Neural crest cell (in vitro differentiated cells): Measurements from ENCODE around the gene AKAP6. TPM values are rescaled to one million over a fixed set of nuclear protein-coding genes. Genes with fewer than 3 reads are reported as not detected.

Experiments used
- DNase-seq: peaks from one replicate; pipeline ENCODE4 v3.0.0; 2021; ENCODE audit warnings: low read depth, mixed read lengths, low spot score
- H3K27ac Mint-ChIP-seq: one replicate; pipeline ENCODE4 v1.8.0; 2021; ENCODE audit warnings: mild to moderate bottlenecking, mixed read lengths; ENCODE audit not compliant: unreplicated experiment
- H3K27me3 Mint-ChIP-seq: 2 replicates; pipeline ENCODE4 v1.8.0; 2021; ENCODE audit warnings: low read depth, mild to moderate bottlenecking, mixed read lengths
- H3K36me3 Mint-ChIP-seq: 2 replicates; pipeline ENCODE4 v1.8.0; 2021; ENCODE audit warnings: low read depth, mild to moderate bottlenecking, mixed read lengths
- H3K4me1 Mint-ChIP-seq: 2 replicates; pipeline ENCODE4 v1.8.0; 2021; ENCODE audit warnings: mixed read lengths
- H3K4me3 Mint-ChIP-seq: one replicate; pipeline ENCODE4 v1.8.0; 2021; ENCODE audit warnings: mild to moderate bottlenecking, mixed read lengths
- H3K9me3 Mint-ChIP-seq: 2 replicates; pipeline ENCODE4 v1.8.0; 2021; ENCODE audit warnings: mixed read lengths
- total RNA-seq: library from RNA; stranded (reverse); gene quantifications from 2 replicates; pipeline ENCODE4 v1.2.1, GENCODE V29; 2021
- TF ChIP-seq, protein P1 (sequence below): fragments of 200-600 bp; sonication (generic); conservative IDR thresholded peaks from 2 replicates; pipeline ENCODE4 v1.5.0; 2021; ENCODE audit warnings: antibody characterized with exemption, mild to moderate bottlenecking

The AKAP6 gene
- total RNA-seq, 1 donor from 2014 or later: 9.4 TPM

DNA sequence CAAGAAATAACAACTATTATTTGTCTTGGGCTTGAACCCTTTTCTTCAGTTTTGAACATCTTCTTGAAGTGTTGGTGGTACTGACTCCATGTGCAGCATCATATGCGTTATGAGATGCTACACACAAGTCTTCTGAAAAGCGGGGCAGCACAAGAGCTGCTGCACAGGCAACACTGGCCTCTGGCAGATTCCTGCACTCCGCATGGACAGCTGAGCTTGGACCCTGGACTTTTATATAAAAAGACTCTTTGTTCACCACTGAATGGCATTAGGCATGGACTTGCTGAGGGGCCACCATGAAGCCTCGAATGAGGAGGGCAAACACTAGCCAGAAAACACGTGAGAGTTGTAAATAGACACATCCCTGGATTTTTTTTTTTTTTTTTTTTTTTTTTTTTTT lies 398.7 kb downstream of the AKAP6 start:
- Mint-ChIP-seq H3K36me3 (no peaks in the 10 kb centered on the region), H3K4me3 (peak overlapping the region; percentile 92), H3K27me3 (peaks cover 2% of the 10 kb centered on the region), H3K9me3 (peaks cover 2% of the 10 kb centered on the region), H3K27ac (peak overlapping the region; percentile 85), H3K4me1 (peaks cover 85% of the 10 kb centered on the region)
- DNase-seq: peak; percentile 47
- TF ChIP-seq, protein P1, sequence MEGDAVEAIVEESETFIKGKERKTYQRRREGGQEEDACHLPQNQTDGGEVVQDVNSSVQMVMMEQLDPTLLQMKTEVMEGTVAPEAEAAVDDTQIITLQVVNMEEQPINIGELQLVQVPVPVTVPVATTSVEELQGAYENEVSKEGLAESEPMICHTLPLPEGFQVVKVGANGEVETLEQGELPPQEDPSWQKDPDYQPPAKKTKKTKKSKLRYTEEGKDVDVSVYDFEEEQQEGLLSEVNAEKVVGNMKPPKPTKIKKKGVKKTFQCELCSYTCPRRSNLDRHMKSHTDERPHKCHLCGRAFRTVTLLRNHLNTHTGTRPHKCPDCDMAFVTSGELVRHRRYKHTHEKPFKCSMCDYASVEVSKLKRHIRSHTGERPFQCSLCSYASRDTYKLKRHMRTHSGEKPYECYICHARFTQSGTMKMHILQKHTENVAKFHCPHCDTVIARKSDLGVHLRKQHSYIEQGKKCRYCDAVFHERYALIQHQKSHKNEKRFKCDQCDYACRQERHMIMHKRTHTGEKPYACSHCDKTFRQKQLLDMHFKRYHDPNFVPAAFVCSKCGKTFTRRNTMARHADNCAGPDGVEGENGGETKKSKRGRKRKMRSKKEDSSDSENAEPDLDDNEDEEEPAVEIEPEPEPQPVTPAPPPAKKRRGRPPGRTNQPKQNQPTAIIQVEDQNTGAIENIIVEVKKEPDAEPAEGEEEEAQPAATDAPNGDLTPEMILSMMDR: no peak

DNA sequence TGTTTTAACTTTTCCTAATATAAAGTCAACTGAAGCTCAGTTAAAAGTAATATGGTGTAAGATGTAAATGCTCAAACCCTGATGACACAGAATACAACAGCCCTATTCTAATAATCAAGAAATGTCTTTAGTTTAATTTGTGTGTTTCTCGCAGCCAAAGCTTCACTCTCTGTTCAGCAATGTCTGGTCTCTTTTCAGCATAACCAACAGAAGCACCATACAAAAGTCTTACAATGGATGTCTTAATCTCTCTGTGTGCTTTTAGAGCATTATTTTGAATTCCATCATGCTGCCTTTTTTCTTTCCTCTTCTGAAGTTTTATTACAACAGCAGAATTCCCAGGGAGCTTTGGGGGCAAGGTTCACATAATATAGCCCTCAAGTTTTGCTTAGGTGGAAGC lies 399.4 kb downstream of the AKAP6 start:
- DNase-seq: no peak
- Mint-ChIP-seq H3K27me3 (peaks cover 2% of the 10 kb centered on the region), H3K4me1 (peaks cover 89% of the 10 kb centered on the region), H3K36me3 (no peaks in the 10 kb centered on the region), H3K4me3 (peak overlapping the region; percentile 69), H3K9me3 (peaks cover 2% of the 10 kb centered on the region), H3K27ac (peak overlapping the region; percentile 86)
- TF ChIP-seq, protein P1: no peak

DNA sequence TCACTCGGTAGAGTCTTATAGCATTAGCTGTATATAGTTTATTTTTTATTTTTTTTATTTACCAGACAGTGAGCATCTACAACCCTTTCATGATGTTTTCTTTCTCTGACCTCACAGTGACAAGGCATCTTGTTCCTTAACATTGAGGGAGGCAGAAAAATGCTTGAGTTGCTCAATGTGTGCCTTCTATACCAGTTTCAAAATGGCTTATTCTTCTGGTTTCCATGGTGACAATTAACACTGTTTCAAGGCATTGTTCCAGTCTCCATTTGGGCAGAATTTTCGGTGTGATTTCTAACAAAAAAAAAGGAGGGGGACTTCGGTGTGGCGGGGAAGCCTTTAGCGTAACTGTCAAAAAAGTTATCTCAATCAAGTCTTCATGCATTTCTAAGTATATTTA lies 399.9 kb downstream of the AKAP6 start:
- Mint-ChIP-seq H3K9me3 (peaks cover 2% of the 10 kb centered on the region), H3K4me1 (peaks cover 85% of the 10 kb centered on the region), H3K27ac (peak overlapping the region; percentile 95), H3K27me3 (peaks cover 2% of the 10 kb centered on the region), H3K4me3 (peak overlapping the region; percentile 69), H3K36me3 (no peaks in the 10 kb centered on the region)
- TF ChIP-seq, protein P1: no peak
- DNase-seq: no peak

DNA sequence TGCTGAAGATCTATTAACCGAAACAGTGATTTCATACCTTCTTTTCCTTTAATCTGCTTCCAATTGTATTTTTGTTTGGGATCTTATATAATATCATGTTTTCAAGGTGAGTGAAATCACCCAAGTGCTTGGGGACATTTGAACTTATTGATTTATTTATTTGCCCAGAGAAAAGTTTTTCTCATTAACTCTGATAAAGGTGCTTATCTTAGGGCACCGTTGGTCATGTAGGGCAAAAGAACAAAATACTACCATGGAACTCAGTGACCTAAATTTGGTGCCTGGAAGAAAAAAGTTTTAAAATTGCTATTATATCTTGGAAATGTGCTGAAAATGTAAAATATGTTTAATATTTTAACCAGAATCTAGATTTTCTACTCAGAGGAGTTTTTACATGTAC lies 402.2 kb downstream of the AKAP6 start:
- Mint-ChIP-seq H3K36me3 (no peaks in the 10 kb centered on the region), H3K4me1 (peaks cover 80% of the 10 kb centered on the region), H3K9me3 (peaks cover 2% of the 10 kb centered on the region), H3K27me3 (peaks cover 2% of the 10 kb centered on the region), H3K27ac (no peak overlapping the region), H3K4me3 (no peak overlapping the region)
- TF ChIP-seq, protein P1: no peak
- no peak for DNase-seq

DNA sequence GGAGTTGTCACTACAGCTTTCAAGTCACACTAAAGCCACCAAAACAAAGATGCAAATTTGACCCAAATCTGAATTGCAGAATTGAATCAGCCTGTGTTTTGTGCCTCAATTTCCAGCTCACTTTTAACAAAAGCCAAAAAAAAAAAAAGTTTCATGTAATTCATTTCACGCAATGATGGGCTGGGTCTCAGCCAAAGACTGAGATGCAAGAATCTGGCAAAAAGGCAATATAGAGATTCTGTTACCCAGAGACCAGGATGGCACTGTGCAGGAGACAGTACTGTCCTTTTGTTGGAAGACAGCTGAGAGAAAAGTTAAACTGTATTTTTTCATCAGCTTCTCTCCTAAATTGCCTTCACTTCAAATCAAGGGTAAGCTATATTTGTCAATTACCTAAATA lies 403.9 kb downstream of the AKAP6 start:
- no peak overlapping the region for H3K4me3 Mint-ChIP-seq
- H3K27ac Mint-ChIP-seq: no peak overlapping the region
- H3K27me3 Mint-ChIP-seq: no peaks in the 10 kb centered on the region
- H3K4me1 Mint-ChIP-seq: peaks cover 67% of the 10 kb centered on the region
- no peaks in the 10 kb centered on the region for H3K9me3 Mint-ChIP-seq
- no peaks in the 10 kb centered on the region for H3K36me3 Mint-ChIP-seq
- TF ChIP-seq, protein P1: no peak
- no peak for DNase-seq

DNA sequence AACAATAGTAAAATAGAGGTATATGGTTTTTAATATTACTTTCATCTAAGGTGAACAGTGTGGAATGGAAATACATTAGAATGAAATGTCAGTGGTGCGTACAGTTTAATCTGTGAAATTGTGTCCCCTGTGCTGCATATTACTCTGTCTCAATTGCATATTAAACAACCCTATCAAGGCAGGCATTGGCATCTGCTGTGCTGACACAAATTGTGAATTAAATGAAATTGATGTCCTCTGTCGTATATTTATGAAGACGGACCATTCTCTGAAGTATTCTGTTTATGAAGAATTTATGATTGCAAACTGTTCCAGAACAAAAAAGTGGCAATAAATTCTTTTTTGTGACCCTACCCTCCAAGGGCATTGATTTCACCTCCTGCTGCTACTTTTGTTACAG lies 405.2 kb downstream of the AKAP6 start:
- Mint-ChIP-seq H3K4me3 (no peak overlapping the region), H3K36me3 (no peaks in the 10 kb centered on the region), H3K27ac (no peak overlapping the region), H3K4me1 (peaks cover 57% of the 10 kb centered on the region), H3K27me3 (no peaks in the 10 kb centered on the region), H3K9me3 (no peaks in the 10 kb centered on the region)
- no peak for DNase-seq
- TF ChIP-seq, protein P1: no peak
